Stimulated activated CD8-positive, alpha-beta memory T cell treated with anti-CD3 and anti-CD28 coated beads, Interleukin-12 subunit alpha, Interleukin-12 subunit beta, amount 100 ng/mL, for 4 hours (primary cell): ENCODE data around the gene RAB11FIP3.
"Not testable (repeated sequence)": the region's sequence is repeated elsewhere in the genome, so short reads cannot be mapped to it uniquely, and the experiment has no call there.

Experiments used
- DNase-seq: peaks from one replicate; pipeline ENCODE4 v3.0.0-alpha.2; 2020; ENCODE audit warnings: low read depth

RAB11FIP3 gene, protein sequence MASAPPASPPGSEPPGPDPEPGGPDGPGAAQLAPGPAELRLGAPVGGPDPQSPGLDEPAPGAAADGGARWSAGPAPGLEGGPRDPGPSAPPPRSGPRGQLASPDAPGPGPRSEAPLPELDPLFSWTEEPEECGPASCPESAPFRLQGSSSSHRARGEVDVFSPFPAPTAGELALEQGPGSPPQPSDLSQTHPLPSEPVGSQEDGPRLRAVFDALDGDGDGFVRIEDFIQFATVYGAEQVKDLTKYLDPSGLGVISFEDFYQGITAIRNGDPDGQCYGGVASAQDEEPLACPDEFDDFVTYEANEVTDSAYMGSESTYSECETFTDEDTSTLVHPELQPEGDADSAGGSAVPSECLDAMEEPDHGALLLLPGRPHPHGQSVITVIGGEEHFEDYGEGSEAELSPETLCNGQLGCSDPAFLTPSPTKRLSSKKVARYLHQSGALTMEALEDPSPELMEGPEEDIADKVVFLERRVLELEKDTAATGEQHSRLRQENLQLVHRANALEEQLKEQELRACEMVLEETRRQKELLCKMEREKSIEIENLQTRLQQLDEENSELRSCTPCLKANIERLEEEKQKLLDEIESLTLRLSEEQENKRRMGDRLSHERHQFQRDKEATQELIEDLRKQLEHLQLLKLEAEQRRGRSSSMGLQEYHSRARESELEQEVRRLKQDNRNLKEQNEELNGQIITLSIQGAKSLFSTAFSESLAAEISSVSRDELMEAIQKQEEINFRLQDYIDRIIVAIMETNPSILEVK

DNA sequence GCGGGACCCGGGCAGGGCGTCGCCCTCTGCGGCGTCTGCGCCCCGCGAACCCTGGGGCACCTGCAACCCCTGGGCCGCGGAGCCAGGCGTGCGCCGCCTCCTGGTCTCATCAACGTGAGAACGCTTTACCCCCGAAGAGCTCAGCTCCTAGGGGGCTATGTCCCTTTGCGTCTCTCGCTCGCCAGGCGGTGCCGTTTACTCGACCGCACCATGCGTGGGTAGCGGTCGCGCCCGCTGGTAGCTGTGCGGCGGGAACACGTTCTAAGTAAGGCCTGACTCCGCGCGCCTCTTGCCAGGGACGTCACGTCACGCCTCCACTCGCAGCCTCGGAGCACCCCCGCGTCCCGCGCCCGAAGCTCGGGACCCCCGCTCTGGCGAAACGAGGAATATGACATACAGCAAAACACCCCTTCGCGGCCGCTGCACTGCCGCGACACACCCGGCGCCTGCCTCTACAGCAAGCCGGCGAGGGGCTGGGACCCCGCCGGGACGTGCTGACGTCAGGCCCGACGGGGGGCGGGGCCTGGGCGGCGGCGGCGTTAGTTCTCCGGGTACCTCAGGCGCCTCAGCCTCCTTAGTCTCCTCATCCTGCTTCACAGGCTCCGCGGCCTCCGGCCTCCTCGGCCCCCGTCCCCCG is at the start of gene RAB11FIP3:
Gene RAB11FIP3, plus strand, starts transcription at position 568 of the 637 bp plus-strand sequence. CDS start 358 bp downstream, outside the sequence.
- DNase-seq = peak; percentile 80

DNA sequence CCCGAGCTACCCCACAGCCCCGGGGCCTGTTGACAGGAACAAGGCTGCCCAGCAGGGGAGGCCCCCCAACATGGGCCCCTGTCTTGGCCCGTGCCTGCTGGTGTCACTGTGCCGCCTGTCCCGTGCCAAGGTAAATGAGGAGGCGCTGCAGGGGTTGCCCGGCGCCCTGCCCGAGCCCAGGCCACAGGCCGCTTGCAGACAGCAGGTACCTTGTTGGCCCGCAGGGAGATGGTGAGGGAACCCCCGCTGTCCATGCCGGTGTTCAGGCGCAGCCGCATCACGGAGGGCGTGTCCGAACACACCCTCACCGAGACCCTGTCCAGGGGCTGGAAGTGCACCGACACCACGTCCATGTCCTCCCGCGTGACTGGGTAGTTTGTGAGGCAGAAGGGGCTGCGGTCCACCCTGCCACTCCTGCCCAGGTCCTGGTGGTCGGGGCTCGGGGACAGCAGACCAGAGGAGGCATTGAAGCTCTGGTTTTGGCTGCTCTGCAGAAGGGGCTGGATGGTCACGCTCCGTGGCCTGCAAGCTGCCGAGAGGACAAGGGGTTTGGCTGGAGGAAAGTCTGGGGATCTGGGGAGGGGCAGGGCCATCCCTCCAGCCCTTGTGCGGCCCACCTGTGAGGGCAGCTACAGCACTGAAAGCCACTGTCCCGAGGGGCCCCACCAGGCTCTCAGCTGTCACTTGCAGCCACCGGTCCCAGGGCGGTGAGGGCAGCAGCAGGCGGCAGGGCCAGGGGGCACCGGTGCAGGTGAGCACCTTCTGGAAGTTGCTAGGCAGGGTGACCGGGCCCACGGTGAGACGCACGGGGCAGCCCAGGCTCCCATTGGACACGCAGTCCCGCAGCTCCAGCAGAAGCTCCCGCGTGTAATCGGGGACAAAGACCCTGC is 49.3 kb upstream of the RAB11FIP3 start:
- no peak for DNase-seq

DNA sequence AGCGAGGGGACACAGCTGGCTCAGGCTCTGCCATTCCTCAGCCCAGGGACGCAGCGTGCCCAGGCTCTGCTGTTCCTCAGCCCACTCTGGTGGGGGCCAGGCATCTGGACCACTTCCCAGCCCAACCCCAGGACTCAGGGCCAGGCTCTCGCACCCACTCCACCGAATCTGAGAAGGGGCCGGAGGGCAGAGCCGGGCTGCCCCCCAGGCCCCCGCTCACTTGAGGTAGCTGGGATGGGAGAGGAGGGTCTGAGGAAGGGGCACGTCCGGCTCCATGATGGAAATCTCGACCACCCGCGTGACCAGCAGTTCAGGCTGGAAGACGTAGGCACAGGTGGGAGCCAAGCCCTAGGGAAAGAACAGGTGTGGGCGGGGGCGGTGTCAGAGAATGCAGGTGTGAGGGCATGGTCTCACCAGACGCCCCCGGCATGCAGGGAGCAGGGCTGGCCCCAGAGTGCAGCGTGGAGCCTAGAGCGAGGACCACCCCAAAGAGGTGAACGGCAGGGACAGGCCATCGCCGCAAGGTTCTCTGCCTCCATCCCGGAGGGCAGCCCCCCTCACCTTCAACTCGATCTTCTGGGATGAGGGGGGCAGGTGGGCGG is 48.5 kb upstream of the RAB11FIP3 start:
- no peak for DNase-seq

DNA sequence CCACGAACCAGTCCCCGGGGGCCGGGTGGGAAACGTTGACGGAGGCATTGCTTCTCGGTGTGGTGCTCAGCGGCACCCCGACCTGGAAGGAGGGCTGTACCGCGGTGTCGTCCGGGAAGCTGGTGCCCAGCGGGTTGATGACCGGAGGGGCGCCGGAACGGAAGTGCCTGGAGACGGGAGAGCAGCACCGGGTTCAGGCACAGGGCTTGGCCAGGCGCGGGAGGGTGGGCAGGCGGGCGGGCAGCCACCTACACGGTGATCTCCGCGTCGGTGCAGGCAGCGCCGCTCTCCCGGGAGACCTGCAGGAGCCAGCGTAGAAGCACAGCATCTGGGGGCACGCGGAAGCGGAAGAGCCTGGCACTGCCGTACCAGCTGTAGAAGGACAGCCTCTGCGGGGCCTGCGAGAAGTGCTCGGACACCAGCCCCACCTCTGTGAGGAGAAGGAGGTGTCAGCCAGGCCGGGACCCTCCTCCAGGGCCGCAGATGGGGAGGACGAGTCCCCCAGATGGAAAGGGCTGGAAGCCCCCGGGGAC is 48.0 kb upstream of the RAB11FIP3 start:
- no peak for DNase-seq

DNA sequence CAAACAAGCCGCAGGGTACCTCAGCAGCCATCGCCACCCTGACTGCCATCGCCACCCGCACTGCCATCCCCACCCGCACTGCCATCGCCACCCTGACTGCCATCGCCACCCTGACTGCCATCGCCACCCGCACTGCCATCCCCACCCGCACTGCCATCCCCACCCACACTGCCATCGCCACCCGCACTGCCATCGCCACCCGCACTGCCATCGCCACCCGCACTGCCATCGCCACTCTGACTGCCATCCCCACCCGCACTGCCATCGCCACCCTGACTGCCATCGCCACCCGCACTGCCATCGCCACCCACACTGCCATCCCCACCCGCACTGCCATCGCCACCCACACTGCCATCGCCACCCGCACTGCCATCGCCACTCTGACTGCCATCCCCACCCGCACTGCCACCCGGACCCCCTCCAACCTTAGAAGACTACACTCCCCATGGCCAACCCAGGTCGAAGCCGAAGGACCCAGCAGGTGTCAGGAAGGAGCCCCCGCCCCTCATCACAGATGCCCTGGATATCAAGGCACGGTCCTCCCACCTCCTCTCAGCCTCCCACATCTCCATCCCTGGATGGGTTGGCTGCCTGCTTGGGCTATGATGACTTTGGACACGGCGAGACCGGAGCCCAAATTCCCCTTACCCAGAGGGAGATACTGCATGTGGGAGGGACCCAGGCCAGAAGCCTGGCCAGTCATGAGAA is 47.2 kb upstream of the RAB11FIP3 start:
- not testable (repeated sequence) for DNase-seq

DNA sequence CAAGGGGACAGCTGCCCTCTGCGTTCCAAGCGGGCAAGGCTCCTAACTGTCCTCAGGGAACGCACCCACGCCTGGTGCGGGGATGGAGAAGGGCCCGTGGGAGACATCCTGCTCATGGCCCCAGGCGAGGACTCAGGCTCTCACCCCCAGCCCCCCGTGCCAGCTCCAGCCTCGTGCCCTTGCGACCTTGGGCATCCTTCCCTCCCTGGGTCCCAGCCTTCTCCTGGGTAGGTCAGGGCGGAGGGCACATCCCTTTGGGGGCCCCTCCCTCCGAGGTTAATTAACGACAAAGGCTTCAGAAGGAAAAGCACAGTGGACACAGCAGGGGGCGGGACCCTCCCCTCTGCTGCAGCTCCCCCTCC is 46.6 kb upstream of the RAB11FIP3 start:
- no peak for DNase-seq

DNA sequence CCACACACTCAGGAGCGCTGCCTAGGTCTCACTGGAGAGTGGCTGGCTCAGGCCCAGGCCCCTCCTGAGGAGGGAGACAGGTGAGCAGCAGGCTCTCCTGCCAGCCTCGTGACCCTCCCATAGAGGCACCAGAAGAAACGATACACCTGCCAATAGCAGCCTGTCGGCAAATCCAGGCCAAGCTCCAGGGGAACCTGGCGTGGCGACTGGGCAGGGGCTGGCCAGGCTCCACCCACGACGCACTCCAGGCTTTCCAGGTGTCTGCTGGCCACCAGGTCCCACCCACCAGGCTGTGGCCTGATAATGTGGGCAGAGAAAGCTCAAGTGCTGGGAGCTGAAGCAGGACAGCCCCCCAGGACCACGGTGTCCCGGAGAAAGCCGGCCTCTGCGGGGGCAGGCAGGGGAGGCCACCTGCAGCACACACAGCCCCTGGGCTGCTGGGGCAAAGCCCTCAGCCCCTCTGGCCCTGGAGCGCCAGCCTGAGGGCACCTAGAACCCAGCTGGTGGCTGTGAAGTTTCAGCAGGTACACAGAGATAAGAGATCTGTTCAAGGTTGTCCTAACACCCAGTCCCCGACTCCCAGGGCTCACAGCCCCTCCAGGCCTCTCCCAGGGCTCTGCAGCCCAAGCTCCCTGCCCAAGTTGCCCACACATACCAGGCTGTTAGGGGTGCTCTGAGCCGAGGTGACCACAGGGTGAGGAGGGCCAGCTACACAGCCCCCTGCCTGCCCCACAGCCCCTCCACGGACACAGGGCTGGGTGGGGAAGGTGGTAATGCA is 46.1 kb upstream of the RAB11FIP3 start:
- no peak for DNase-seq

DNA sequence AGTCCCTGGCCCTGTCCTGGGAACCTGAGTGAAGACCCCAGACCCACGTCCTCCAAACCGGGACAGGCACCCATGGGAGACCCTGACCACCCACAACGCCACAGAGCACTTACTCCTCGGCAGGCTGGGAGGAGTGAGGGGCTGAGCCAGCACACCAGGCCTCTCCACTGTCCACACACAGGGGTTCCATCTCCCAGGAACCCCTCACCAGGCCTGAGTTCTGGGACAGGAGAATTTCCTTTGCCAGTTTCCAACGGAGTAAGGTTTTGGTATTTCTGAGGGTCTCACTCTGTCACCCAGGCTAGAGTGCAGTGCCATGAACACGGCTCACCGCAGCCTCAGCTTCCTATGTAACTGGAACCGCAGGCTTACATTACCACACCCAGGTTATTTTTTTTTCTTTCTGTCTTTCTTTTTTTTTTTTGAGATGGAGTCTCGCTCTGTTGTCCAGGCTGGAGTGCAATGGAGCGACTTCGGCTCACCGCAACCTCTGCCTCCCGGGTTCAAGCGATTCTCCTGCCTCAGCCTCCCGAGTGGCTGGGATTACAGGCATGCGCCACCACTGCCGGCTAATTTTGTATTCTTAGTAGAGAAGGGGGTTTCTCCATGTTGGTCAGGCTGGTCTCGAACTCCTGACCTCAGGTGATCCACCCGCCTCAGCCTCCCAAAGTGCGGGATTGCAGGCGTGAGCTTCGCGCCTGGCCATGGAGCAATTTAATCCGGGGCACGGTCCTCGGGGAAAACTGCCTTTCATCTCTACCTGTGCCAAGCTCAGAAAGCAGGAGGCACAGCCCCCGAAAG is 45.3 kb upstream of the RAB11FIP3 start:
- no peak for DNase-seq

DNA sequence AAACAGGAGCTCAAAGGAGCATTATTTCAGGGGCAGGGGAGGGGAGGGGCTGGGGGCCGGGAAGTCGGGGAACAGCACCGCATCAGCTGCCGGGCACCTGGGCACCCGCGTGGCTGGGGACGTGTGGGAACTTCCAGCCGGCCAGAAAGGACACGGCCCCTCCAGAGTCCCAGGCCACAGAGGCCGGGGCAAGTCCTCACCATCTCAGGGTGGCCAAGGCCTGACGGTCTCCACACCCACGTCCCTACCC is 44.8 kb upstream of the RAB11FIP3 start:
- DNase-seq = no peak

DNA sequence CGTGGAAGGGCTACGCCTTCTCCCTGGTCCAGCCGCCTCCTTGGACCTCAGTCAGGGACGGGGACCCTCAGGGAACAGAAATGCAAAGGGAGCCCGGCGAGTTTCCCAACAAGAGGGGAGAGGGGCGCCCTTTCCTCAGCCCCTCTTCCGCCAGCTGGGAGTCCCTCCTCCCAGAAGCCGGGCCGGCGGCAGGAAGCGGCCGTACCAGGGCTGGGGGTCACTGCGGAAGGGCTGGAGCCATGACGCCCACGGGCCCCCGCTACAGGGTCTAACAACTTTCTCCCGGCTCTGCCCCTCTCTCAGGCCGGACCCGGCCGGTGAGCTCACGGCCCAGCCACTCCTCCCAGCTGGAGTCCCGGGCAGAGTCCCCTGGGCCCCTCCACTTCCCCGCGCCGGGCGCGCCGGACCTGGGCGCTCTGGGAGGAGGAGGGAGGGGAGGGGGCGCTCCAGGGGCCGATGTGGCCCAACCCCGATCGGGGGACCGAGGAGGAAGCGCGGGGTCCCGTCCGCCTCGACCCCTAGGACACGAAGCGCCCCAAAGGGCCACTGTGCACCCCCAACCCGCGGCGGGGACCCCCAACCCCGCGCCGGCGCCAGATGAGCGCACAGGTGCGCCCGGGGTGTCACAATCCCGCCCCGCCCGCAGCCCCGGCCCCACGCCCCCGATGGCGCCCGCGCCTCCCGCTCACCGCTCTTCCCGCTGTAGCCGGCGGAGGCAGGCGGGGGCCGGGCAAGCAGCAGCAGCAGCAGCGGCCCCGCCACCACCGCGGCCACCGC is 44.2 kb upstream of the RAB11FIP3 start:
- DNase-seq = peak; percentile 29

DNA sequence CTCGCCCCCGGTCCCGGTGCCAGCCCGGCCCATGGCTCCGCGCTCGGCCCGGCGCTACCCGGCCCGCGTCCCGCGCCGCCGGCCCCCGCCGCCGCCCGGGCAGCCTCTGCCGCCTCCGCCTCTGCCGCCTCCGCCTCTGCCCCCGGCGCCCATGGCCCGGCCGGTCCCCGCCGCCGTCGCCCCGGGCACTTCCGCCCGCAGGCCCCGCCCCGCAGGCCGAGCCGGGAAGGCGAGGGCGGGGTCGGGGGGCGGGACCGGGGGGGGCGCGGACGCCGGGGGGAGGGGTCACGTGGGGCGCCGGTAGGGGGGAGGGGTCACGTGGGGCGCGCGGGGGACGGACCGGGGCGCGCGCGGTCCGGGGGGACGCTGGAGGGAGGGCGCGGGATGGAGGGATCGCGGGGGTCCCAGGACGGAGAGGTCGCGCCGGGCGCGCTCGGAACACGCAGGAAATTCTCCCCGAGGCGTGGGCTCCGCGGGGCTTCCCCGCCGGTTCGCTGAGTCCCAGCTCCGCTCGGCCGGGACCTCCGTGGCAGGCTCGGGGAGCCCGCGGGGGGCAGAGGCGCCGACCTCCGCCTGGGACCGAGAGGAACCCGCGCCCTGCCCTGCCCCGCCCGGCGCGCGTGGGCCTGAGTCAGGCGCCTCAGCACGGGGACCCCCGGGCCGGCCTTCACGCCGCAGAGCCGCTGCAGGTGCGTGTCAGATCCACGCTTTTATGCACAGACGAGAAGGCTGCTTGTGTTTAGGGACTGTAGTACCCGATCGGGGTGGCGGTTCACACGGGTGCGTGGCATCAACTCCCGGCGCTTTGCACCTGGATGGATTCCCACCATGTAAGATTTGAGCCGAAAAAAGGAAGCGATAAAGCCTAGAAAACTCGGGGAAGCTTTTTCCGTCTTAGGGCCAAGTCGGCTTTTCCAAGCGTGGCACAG is 43.4 kb upstream of the RAB11FIP3 start, which contains the start of gene PGAP6:
Gene PGAP6, minus strand, starts transcription at position 190 of the 929 bp plus-strand sequence. Its CDS starts 157 bp downstream, at position 33.
- DNase-seq = peak; percentile 59

DNA sequence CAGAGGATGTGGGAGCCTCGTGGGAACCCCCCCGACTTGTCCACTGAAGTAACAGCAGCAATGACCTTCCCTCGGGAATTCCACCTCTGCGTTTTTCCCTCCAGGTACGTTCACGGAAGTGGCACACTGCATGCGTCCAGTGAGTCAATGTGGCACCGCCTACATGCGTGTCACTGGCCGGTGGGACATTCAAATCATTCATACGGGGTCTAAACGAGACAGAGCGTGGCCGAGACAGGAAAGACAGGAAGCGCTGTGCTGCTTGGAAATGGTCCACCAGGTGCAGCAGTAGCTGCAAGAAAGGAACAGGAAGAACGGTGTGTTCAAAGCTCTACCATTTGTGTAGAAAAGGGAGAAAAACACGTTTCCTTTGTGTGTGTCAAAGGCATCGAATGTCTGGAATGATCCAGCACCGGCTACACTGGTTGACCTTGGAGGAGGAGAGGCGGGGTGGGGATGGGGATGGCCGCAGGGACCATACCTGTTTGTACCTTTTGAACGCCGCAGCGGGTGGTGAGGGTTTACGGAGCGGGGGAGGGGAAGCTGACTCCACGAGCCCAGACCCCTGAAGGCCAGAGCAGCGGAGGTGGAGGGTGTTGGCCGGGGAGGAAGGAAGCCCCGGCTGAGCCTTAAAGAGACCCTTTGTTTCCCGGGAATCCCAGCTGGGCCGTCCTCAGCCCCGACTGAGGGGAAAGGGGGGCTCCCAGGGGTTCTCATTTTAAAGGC is 42.0 kb upstream of the RAB11FIP3 start:
- no peak for DNase-seq

DNA sequence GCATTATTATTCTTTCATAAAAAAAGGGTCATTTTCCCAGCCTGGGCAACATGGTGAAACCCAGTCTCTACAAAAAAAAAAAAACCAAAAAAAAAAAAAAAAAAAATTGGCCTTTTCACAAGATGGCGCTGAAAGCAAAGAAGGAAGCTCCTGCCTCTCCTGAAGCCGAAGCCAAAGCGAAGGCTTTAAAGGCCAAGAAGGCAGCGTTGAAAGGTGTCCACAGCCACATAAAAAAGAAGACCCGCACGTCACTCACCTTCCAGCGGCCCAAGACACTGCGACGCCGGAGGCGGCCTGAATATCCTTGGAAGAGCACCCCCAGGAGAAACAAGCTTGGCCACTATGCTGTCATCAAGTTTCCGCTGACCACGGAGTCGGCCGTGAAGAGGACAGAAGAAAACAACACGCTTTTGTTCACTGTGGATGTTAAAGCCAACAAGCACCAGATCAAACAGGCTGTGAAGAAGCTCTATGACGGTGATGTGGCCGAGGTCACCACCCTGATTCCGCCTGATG is 38.8 kb upstream of the RAB11FIP3 start:
- DNase-seq = no peak

DNA sequence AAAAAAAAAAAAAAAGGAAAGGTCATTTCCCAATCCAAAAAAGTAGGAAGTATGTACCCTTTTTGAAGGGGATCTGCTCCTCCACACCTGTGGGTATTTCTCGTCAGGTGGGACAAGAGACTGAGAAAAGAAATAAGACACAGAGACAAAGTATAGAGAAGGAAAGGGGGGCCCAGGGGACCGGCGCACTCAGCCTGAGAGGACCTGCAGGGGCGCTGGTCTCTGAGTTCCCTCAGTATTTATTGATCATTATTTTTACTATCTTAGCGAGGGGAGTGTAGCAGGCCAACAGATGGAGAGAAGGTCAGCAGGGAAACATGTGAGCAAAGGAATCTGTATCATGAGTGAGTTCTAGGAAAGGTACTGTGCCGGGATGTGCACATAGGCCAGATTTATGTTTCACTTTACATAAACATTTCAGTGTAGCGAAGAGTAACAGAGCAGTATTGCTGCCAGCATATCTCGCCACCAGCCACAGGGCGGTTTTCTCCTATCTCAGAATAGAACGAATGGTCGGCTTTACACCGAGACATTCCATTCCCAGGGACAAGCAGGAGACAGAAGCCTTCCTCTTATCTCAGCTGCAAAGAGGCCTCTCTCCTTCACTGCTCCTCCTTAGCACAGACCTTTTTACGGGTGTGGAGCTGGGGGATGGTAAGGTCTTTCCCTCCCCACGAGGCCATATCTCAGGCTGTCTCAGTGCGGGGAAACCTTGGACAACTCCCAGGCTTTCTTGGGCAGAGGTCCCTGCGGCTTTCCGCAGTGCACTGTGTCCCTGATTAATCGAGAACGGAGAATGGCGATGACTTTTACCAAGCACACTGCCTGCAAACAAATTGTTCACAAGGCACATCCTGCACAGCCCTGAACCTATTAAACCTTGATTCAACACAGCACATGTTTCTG is 37.4 kb upstream of the RAB11FIP3 start:
- DNase-seq = not testable (repeated sequence)

DNA sequence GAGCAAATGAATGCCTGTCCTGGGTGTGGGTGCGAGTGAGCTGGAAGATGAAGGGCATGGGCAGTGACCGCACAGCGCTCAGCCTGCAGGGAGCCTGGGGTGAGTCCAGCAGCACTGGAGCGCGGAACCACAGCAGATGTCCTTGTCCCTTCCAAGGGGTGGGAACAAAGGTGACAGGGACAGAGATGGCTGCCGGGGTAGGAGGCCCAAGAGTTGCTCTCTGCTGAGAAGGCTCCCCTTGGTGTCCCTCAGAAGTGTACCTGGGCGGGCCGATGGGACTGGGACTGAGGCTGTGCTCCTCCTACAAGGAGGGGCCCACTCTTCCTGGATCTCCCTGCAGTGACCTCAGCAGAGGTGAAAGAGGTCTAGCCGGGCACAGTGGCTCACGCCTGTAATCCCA is 36.1 kb upstream of the RAB11FIP3 start:
- no peak for DNase-seq
